GM12864 (cell line): Measurements from ENCODE around the gene TAF11L7.
"Not testable (repeated sequence)": the region's sequence is repeated elsewhere in the genome, so short reads cannot be mapped to it uniquely, and the experiment has no call there.

Experiments
- DNase-seq: peaks from one replicate; pipeline ENCODE4 v3.0.0-alpha.2; 2011; ENCODE audit warnings: low read depth
- H3K4me3 ChIP-seq: 2 replicates; pipeline ENCODE4 v1.5.1; 2011; ENCODE audit warnings: mild to moderate bottlenecking, low read depth, low read length, control low read depth
- TF ChIP-seq, protein P1 (sequence below): IDR thresholded peaks from 2 replicates; pipeline ENCODE4 v1.5.1; 2011; ENCODE audit warnings: low read depth, mild to moderate bottlenecking, moderate library complexity, low read length, control low read depth, inconsistent platforms; ENCODE audit errors: missing control alignments

Gene TAF11L7

DNA sequence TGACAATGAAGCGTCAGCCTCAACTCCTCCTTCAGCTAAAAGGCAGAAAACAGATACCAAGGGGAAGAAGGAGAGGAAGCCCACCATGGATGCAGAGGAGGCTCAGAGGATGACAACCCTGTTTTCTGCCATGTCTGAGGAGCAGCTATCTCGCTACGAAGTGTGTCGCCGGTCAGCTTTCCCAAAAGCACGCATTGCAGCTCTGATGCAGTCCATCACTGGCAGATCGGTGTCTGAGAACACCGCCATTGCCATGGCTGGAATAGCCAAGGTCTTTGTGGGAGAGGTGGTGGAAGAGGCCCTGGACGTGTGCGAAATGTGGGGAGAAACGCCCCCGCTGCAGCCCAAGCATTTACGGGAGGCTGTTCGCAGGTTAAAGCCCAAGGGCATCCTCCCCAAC lies 19.4 kb upstream of the TAF11L7 start:
- DNase-seq: no peak
- TF ChIP-seq, protein P1, sequence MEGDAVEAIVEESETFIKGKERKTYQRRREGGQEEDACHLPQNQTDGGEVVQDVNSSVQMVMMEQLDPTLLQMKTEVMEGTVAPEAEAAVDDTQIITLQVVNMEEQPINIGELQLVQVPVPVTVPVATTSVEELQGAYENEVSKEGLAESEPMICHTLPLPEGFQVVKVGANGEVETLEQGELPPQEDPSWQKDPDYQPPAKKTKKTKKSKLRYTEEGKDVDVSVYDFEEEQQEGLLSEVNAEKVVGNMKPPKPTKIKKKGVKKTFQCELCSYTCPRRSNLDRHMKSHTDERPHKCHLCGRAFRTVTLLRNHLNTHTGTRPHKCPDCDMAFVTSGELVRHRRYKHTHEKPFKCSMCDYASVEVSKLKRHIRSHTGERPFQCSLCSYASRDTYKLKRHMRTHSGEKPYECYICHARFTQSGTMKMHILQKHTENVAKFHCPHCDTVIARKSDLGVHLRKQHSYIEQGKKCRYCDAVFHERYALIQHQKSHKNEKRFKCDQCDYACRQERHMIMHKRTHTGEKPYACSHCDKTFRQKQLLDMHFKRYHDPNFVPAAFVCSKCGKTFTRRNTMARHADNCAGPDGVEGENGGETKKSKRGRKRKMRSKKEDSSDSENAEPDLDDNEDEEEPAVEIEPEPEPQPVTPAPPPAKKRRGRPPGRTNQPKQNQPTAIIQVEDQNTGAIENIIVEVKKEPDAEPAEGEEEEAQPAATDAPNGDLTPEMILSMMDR: no peak
- H3K4me3 ChIP-seq: no peak overlapping the region

DNA sequence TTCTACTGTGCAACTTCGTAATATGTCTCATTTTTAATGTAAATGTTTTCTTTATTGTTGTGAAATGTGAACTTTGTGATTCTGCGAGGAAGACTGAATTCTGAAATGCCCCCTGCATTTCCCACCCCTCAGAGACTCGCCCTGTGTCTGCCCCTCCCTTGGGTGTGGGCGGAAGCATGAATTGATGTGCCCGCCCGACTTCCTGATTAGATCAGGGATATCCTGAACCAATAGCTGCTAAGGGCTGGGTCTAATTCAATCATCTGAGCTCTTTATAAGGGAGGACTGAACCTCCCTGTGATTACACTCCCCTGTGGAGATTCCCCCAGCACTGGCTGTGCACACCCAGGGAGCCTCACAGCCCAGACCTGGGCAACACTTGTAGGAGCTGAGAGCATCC lies 18.3 kb upstream of the TAF11L7 start, which contains the start of gene TAF11L11:
Gene TAF11L11 (plus strand): TSS at position 304 of the 400 bp plus-strand sequence.
- not testable (repeated sequence) for H3K4me3 ChIP-seq, DNase-seq

DNA sequence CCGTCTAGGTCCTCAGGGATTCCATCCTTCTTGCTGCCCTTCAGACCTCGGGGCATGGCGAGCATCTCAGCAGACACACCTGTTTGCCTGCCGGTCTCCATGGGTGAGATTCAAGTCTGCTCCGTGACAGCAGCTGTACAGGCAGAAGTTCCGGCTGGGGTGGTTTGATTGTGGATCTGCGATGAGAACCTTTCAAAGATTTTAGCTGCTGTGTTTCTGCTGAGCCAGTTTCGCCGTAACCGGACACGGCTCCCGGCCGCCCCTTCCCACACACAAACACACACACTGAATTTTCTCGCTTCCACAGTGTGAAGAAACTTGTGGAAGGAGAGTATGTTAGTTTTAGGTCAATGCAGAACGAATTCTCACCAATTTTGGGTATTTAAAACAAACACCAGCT lies 12.2 kb upstream of the TAF11L7 start, which contains the start of gene TAF11L10:
Gene TAF11L10 (minus strand): TSS at position 101 of the 400 bp plus-strand sequence.
- not testable (repeated sequence) for H3K4me3 ChIP-seq, DNase-seq

DNA sequence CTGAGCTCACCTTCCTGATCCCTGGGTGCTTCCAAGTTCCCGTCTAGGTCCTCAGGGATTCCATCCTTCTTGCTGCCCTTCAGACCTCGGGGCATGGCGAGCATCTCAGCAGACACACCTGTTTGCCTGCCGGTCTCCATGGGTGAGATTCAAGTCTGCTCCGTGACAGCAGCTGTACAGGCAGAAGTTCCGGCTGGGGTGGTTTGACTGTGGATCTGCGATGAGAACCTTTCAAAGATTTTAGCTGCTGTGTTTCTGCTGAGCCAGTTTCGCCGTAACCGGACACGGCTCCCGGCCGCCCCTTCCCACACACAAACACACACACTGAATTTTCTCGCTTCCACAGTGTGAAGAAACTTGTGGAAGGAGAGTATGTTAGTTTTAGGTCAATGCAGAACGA lies 8.7 kb upstream of the TAF11L7 start, which contains the start of gene TAF11L9:
Gene TAF11L9 (minus strand): TSS at position 140 of the 400 bp plus-strand sequence.
- DNase-seq, H3K4me3 ChIP-seq: not testable (repeated sequence)

DNA sequence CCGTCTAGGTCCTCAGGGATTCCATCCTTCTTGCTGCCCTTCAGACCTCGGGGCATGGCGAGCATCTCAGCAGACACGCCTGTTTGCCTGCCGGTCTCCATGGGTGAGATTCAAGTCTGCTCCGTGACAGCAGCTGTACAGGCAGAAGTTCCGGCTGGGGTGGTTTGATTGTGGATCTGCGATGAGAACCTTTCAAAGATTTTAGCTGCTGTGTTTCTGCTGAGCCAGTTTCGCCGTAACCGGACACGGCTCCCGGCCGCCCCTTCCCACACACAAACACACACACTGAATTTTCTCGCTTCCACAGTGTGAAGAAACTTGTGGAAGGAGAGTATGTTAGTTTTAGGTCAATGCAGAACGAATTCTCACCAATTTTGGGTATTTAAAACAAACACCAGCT lies 5.3 kb upstream of the TAF11L7 start, which contains the start of gene TAF11L8:
Gene TAF11L8 (minus strand): TSS at position 101 of the 400 bp plus-strand sequence.
- DNase-seq, H3K4me3 ChIP-seq: not testable (repeated sequence)
